ENCODE results near the gene LMNTD2.

DNA sequence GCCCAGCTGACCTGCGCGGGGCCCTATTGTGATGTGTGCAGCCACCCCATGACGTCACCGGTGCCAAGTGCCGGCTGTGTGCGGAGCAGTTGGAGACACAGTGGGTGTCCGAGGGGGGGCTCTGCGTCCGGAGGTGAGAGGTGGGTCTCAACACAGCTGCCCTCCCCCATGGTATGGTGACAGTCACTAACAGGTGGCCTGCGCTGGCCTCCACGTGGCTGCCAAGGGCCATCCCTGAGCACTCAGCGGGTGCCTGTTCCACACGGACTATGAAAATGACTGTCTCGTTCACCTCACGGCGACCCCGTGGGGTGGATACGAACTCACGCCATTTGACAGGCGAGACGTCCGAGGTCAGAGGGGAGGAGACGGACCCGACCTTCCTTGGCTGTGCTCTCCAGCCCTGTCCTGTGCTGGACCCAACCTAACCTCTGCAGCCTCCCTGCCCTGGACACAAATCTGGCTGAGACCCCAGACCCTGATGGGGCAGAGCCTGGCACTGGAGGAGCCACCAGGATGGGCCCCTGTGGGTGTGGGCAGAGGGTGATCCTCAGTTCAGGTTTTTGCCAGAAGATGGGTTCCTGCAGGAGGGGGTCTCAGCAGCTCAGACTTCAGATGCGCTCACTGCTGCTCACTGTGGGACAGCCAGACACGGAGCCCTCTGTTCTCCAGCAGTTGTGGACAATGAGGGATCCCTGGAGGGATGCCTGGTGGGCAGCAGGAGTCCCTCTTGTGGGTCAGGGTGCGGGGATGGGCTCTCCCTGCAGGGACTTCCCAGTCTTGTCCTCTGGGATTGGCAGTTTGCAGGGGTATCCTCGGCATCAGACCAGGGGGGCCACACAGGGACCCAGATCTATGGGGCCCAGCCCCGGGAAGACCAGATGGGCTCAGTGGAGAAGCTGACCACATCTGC is 31.5 kb downstream of the LMNTD2 start:
- TF ChIP-seq CTCF (IDR thresholded peaks at IDR 0.05 in 8 of 11, conservative IDR thresholded peaks at IDR 0.05 in 3 of 11) (no peak), POLR2AphosphoS5 (IDR thresholded peaks at IDR 0.05) (no peak), POLR2A (IDR thresholded peaks at IDR 0.05) (no peak)

All from spleen (tissue), 7 donors.